Left ventricle myocardium superior (tissue), 1 donor: ENCODE measurements around the gene PRKG1. TPM values are rescaled to one million over a fixed set of nuclear protein-coding genes. Genes with fewer than 3 reads are reported as not detected.
A peak's percentile ranks its signal among the peaks of the same experiment; 100 is the strongest.

ENCODE experiments used
- ATAC-seq: fragments of 200-7000 bp; cut with Tn5 transposase; one replicate; pipeline ENCODE4 v1.9.1; 2020; ENCODE audit warnings: mild to moderate bottlenecking, moderate library complexity
- DNase-seq: peaks from one replicate; pipeline ENCODE4 v3.0.0-alpha.2; 2020
- intact Hi-C: fragments of 100-400 bp; cut with micrococcal nuclease; formaldehyde crosslinking; loops from one replicate; pipeline ENCODE4 v1.11.0; 2022
- total RNA-seq: library from RNA; stranded (reverse); fragmentation: NEBNext Ultra II Directional; extraction: Animal tissue kit (Norgen Biotek cat#: 25700); gene quantifications from one replicate; pipeline ENCODE4 v1.2.1, GENCODE V29; 2021
- donor health status: DM: no; HTN: yes; CAD: no; lungs with severe emphysema.

The PRKG1 gene
- total RNA-seq, 1 donor from 2014 or later, result 24.9 TPM

DNA sequence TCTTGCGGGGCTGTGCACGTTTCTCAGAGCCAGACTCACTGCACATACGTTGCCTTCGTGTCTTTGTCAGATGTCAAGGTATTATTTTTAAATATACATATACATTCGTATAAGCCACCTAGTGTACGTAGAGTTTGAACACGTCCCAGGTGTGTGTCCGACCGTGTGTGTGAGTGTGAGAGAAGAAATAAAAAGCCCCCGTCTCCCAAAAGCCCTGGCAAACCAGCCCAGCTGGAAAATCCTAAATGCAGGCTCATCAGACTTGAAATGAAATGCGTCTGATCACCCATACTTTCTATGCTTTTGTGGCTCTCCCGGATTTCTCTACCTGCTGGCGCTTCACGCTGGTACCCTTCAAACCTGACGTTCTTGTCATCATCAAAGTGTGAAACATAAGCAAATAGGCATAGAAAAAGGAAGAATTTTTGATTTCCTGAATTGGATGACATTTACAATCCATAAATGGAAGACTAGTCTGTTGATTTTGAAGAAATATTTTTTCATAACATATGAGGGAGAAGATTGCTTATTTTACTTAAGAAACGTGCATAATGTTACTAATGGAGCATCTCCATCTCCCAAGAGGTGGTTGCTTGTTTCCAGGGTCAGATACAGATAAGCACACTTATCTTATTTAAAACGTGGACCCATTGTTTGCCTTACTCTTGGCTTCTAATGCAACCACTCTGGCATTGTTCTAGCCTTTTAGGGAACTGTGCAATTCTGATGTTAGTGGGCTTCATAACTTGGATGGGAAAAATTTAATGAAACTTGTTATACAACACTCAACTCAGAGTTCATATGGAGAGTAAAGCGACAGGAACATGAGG is 971 bp downstream of the PRKG1 start:
- intact Hi-C loops, result no loop called here
- DNase-seq, result no peak
- ATAC-seq, result no peak

DNA sequence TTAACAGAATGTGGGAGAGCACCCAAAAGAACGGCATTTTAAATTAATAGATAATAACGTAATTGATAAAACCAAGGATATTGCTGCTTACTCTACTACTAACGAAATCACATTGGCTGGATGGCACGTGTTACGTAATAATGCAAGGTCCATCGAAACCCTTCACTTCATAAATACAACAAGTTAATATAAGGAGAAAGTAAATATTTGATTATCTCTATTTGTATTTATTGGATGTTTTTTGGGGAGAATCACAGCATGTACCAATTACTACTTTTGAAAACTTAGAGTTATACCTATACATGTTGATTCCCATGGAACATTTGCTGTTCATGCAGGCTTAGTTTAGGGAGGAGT is 1.6 kb downstream of the PRKG1 start:
- DNase-seq (no peak), ATAC-seq (no peak)
- intact Hi-C loops, result no loop called here

DNA sequence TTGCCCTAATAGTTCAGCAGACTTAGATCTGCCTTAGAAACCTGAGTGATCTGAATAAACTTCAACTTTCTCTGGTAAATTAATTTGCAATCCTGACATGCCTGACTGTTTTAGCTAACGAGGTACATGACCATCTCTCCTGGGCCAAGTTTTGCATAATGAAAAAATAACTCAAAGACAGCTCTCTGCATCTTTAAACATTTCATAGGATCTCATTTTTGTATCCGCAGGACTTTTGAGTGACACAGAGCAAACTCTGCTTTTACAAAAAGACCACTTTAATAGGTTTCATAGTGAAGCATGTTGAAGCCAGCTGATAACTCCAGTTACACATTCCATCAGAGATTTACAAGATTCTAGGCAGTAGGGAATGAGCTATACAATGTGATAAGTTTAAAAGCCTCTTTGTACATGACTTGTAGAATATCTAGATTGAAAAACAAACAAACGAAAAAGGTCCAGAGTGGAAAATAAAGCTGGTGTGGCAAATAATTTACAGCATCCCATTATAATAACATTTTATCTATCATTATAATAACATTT is 2.1 kb downstream of the PRKG1 start:
- no peak for DNase-seq
- ATAC-seq, result no peak
- intact Hi-C loops, result no loop called here

DNA sequence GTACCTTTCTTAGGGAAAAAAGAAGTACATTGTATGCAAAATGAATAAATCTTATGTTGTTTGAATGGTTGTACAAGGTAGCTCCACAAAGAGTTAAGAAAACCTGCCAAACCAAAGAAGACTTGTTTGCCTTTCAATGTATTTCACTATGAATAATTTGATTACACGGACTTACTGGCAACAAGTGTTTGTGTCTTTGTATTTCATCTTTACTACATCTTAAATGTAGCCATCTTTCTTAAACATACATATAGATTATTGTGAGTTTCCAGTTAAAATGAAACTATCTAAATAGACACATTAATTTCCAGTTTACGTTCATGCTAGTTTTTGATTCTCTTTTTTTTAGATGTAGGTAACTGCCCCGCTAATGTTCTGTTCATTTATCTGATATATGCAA is 2.8 kb downstream of the PRKG1 start:
- DNase-seq (no peak), ATAC-seq (no peak)
- intact Hi-C loops, result no loop called here

DNA sequence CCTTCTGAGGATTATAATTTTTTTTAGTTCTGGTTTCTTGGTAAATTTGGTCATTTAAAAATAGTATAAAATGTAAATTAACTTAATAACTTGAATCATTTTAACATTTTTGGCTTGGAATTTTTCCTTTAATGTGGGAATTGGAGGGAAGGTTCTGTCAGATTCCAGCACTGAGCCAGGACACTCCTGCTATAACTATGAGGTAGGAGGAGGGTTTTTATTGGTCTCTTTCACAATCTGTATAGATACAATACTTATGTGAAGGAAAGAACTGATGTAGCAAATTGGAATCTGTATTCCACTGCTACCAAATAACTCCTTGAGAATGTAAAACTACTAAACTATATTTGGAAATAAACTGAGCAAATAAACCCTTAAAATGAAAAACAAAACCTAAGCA is 3.2 kb downstream of the PRKG1 start:
- intact Hi-C loops, result no loop called here
- ATAC-seq, result no peak
- no peak for DNase-seq

DNA sequence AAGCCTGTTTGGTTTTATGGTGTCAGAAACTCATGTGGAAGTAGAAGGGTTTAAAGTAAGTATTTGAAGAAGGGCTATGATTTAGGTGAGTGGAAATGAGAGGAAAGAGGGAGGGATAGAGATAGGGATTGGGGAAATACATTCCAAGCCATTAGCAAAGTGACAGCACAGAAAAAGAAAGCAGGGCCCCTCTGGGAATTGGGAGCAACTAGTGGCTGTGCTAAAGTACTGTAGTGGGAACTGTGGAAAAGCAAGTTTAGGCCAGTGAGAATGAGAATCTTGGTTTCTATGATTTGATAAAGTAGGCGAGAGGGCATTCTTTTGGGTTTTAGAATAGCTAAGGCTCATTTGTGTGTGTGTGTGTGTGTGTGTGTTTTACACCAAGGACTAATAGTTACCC is 5.0 kb downstream of the PRKG1 start:
- no peak for ATAC-seq
- intact Hi-C loops, result no loop called here

GRCh38 chr10:51079766-51080165 is 5.5 kb downstream of the PRKG1 start:
- ATAC-seq (no peak), DNase-seq (no peak)
- intact Hi-C loops, result no loop called here

More for the DNA sequence above, 5.0 kb downstream of the PRKG1 start:
- no peak for DNase-seq

DNA sequence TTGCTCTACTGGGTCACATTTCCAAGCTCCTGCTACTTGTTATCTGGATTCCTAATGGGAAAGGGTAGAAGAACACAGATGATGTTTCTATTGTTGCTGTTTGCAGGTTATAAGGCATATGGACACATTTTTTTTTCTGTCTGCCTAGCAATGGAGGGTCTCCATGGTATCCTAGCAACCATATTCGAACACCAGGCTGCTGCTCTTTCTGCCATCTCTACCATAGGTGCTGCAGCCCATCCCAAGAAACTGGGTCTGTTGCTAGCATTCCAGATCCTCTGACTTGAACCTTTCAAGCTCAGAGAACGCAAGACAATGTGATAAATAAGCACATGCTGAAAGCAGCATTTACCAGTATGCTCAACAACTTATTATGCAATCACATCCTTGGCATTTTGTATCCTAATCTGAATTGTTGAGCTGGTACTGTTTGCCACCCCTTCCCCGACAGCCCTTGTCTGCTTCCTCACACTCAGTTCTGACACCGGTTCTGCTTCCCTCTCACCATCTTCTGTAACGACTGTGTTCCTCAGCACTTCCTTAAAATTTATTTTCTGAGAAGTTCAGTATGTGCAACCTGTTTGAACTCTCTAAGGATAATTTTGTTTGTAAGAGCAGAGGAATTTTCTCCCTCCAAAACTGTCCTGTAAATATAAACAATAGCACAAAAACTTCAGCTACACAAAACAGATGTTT is 6.2 kb downstream of the PRKG1 start:
- intact Hi-C loops, result no loop called here
- ATAC-seq, result no peak
- no peak for DNase-seq

GRCh38 chr10:51082857-51083256 is 8.6 kb downstream of the PRKG1 start:
- DNase-seq (no peak), ATAC-seq (no peak)
- intact Hi-C loops, result no loop called here

DNA sequence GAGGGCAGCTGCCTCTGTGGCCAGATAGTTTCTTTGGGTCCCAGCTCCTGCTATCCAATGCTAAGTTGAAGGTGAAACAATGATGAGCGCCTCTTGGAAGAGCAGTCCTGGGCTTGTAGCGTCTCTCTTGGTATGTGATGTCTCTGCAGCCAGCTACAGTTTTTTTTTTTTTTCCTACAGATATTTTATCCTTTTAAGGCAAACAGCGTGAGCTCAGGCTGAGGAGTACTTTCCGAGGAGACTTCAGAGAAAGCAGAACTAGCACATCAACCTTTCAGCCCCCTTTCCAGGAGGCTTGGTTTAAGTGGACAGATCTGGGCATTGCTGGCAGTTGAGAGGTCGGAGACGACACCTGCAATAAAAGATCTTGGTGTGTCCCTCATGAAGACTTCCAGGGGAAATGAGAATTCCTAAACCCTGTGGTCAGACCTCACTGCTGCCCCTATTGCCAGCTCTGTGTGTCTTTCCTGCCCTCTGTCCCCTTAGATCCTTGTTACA is 9.1 kb downstream of the PRKG1 start:
- intact Hi-C loops, result no loop called here
- DNase-seq (no peak), ATAC-seq (peak; percentile 23)

- ATAC-seq (peak; percentile 33), DNase-seq (no peak)
- intact Hi-C loops, result no loop called here
These were observed 10.9 kb downstream of the PRKG1 start for GRCh38 chr10:51085204-51085603.

DNA sequence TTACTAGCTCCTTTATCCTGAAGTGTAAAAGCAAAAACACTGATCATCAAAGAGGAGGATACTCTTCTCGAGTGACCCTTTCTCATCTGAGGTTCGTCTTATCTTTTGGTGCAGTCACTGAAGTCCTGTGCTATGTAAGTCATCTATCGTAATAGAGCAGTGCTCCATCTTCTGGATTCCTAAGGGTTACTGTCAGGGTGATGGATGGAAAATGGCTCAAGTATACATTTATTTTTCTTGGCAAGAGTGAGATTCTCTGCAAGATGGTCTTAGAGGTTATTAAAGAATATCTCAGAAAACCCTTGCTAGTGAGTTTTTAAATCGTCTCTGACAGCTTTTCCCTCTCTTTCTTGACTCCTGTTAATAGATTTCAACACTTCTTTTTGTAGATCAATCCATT is 12.4 kb downstream of the PRKG1 start:
- intact Hi-C loops, result no loop called here
- DNase-seq, result no peak
- ATAC-seq, result no peak

GRCh38 chr10:51087114-51087513 is 12.8 kb downstream of the PRKG1 start:
- ATAC-seq, result no peak
- intact Hi-C loops, result no loop called here
- no peak for DNase-seq

- intact Hi-C loops, result no loop called here
- ATAC-seq, result peak; percentile 52
- no peak for DNase-seq
These were observed 15.9 kb downstream of the PRKG1 start for GRCh38 chr10:51090190-51090589.

DNA sequence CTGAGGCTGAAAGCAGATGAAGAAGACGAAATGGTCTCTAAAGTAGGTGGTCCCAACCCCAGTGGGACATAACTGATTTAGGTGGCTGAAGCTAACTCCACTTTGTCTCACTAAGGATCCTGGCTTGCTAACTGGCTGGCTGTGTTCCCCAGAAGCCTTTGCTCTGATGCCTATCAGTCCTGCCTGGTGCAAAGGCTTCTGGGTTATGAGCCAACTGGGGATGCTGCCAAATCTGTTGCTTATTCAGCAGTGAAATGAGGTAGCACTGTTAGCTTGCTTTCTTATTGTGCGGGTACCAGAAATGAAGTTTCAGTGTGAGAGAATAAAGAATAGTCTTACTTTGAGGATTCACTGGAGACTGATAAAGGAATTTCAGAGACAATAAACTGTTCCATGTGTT is 18.1 kb downstream of the PRKG1 start:
- peak; percentile 79 for DNase-seq
- intact Hi-C loops, result no loop called here
- peak; percentile 88 for ATAC-seq

GRCh38 chr10:51095444-51095843 is 21.2 kb downstream of the PRKG1 start:
- intact Hi-C loops, result no loop called here
- ATAC-seq (peak; percentile 33), DNase-seq (no peak)

- no peak for DNase-seq
- intact Hi-C loops, result no loop called here
- no peak for ATAC-seq
These were observed 23.3 kb downstream of the PRKG1 start for GRCh38 chr10:51097546-51097945.

- DNase-seq, result no peak
- intact Hi-C loops, result no loop called here
- no peak for ATAC-seq
These were observed 25.9 kb downstream of the PRKG1 start for GRCh38 chr10:51100221-51100620.

GRCh38 chr10:51103554-51104217 is 29.4 kb downstream of the PRKG1 start:
- no peak for DNase-seq
- intact Hi-C loops, result no loop called here
- no peak for ATAC-seq
